LNCAP (cell line): ENCODE data around the gene FATE1.
A peak's percentile ranks its signal among the peaks of the same experiment; 100 is the strongest.

ENCODE experiments used
- TF ChIP-seq, protein P1 (sequence below): fragments of 450-650 bp; IDR thresholded peaks from 2 replicates; pipeline ENCODE4 v1.5.1; 2017; ENCODE audit warnings: mild to moderate bottlenecking

FATE1 gene

GRCh38 chrX:151708821-151709220 is 7.0 kb upstream of the FATE1 start:
- TF ChIP-seq, protein P1, sequence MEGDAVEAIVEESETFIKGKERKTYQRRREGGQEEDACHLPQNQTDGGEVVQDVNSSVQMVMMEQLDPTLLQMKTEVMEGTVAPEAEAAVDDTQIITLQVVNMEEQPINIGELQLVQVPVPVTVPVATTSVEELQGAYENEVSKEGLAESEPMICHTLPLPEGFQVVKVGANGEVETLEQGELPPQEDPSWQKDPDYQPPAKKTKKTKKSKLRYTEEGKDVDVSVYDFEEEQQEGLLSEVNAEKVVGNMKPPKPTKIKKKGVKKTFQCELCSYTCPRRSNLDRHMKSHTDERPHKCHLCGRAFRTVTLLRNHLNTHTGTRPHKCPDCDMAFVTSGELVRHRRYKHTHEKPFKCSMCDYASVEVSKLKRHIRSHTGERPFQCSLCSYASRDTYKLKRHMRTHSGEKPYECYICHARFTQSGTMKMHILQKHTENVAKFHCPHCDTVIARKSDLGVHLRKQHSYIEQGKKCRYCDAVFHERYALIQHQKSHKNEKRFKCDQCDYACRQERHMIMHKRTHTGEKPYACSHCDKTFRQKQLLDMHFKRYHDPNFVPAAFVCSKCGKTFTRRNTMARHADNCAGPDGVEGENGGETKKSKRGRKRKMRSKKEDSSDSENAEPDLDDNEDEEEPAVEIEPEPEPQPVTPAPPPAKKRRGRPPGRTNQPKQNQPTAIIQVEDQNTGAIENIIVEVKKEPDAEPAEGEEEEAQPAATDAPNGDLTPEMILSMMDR, result no peak

GRCh38 chrX:151710457-151710856 is 5.4 kb upstream of the FATE1 start:
- TF ChIP-seq, protein P1, result no peak

GRCh38 chrX:151711154-151711553 is 4.7 kb upstream of the FATE1 start:
- TF ChIP-seq, protein P1, result no peak

DNA sequence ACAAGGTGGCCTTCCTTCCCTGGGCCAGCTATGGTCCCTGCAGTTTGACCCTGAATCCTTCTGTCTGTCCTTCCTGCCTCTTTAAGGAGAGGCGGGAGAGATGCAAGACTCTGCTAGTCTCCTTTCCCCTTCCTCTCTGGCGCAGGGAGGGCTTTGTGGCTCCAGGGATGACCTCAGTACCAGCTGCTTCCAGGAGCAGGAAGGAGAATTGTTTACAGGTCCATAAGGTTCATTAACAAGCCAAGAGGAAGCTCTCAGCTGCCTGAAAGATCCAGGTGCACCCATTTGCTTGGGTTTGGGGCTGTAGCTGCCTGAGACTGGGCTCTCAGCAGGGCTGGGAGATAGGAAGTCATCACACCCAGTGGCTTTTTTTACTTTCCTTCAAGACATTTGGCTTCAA is 4.0 kb upstream of the FATE1 start:
- TF ChIP-seq, protein P1, result no peak

DNA sequence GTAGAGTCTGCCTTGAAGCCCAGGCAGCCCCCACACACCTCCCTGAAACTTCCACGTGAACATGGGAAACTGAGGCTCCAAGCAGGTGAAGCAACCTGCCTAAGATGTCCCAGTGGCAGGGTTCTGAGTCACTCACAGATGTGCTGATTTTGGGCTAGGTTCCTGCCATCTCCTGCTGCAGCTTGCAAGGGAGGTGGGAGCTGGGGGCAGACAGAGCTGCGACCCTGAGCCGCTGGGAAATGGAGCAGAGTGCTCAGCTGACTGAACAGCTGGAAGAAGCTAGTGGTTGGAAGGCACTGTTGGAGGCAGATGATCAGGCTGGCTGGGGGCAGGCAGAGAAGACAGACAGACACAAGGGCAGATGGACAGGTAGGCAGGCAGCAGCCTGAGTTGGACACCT is 3.6 kb upstream of the FATE1 start:
- TF ChIP-seq, protein P1, result no peak

GRCh38 chrX:151713849-151714248 is 2.0 kb upstream of the FATE1 start:
- TF ChIP-seq, protein P1, result peak; percentile 50

DNA sequence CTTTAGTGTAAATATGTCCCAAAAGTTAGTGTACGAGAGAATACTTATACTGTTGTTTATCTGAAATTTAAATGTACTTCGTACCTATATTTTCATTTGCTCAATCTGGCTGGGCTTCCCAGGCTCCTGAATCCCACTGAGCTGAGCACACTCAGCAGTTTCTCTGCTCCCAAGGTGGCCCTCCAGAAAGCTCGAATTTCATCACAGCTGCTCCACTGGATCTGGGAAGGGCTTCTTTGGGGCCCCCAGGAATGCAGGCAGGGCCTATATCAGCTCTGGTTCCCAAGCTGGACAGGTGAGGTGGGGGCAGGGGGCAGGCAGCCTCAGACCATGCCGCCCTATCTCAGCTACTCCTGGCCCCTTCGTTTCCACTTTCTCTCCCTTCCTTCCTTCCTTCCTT is 1.5 kb upstream of the FATE1 start:
- TF ChIP-seq, protein P1, result no peak

- TF ChIP-seq, protein P1, result peak; percentile 50
Measured at GRCh38 chrX:151722241-151722846, 6.5 kb downstream of the FATE1 start.
